Measurements from ENCODE around the gene MAPK8IP1. TPM values are rescaled to one million over a fixed set of nuclear protein-coding genes. Genes with fewer than 3 reads are reported as not detected.

MAPK8IP1 gene
- total RNA-seq, 1 donor = 6.5 TPM

GRCh38 chr11:45929486-45930030 is 44.1 kb downstream of the MAPK8IP1 start:
- no peak overlapping the region for H3K4me3 ChIP-seq (ENCODE audit: low read depth, low read length)
- DNase-seq (ENCODE audit: low read depth) = no peak
- no peak for TF ChIP-seq CTCF (IDR thresholded peaks at IDR 0.05; ENCODE audit: insufficient read depth, low read depth, low read length)

- no peak overlapping the region for H3K4me3 ChIP-seq (ENCODE audit: low read depth, low read length)
- no peak for TF ChIP-seq CTCF (IDR thresholded peaks at IDR 0.05; ENCODE audit: insufficient read depth, low read depth, low read length)
- DNase-seq (ENCODE audit: low read depth) = no peak
These were observed 44.8 kb downstream of the MAPK8IP1 start for GRCh38 chr11:45930031-45930794.

GRCh38 chr11:45930951-45931570 is 45.6 kb downstream of the MAPK8IP1 start:
- no peak for TF ChIP-seq CTCF (IDR thresholded peaks at IDR 0.05; ENCODE audit: insufficient read depth, low read depth, low read length)
- H3K4me3 ChIP-seq (ENCODE audit: low read depth, low read length) = no peak overlapping the region
- DNase-seq (ENCODE audit: low read depth) = no peak

- DNase-seq (ENCODE audit: low read depth) = no peak
- no peak overlapping the region for H3K4me3 ChIP-seq (ENCODE audit: low read depth, low read length)
- TF ChIP-seq CTCF (IDR thresholded peaks at IDR 0.05; ENCODE audit: insufficient read depth, low read depth, low read length) = no peak
These were observed 46.3 kb downstream of the MAPK8IP1 start for GRCh38 chr11:45931739-45932138.

GRCh38 chr11:45932217-45932616 is 46.8 kb downstream of the MAPK8IP1 start:
- DNase-seq (ENCODE audit: low read depth) = no peak
- H3K4me3 ChIP-seq (ENCODE audit: low read depth, low read length) = no peak overlapping the region
- no peak for TF ChIP-seq CTCF (IDR thresholded peaks at IDR 0.05; ENCODE audit: insufficient read depth, low read depth, low read length)

GRCh38 chr11:45933131-45933831 is 47.8 kb downstream of the MAPK8IP1 start:
- no peak for DNase-seq (ENCODE audit: low read depth)
- H3K4me3 ChIP-seq (ENCODE audit: low read depth, low read length) = no peak overlapping the region
- no peak for TF ChIP-seq CTCF (IDR thresholded peaks at IDR 0.05; ENCODE audit: insufficient read depth, low read depth, low read length)

Measured in fibroblast of villous mesenchyme (primary cell).